KOPT-K1 (cell line): ENCODE data around the gene CELF4.
A peak's percentile ranks its signal among the peaks of the same experiment; 100 is the strongest.

Source experiments
- H3K27ac ChIP-seq: fragments of 200-600 bp; sonication (generic); 2 replicates; pipeline ENCODE4 v1.5.1; 2016; ENCODE audit warnings: antibody characterized with exemption, mild to moderate bottlenecking, low read depth, low read length; ENCODE audit not compliant: poor library complexity, severe bottlenecking
- H3K36me3 ChIP-seq: fragments of 200-600 bp; sonication (generic); 2 replicates; pipeline ENCODE4 v1.5.1; 2017; ENCODE audit warnings: antibody characterized with exemption, mild to moderate bottlenecking, low read length, moderate library complexity; ENCODE audit not compliant: insufficient read depth
- H3K9me3 ChIP-seq: fragments of 200-600 bp; sonication (generic); 2 replicates; pipeline ENCODE4 v1.5.1; 2017; ENCODE audit warnings: antibody characterized with exemption, low read length, mild to moderate bottlenecking; ENCODE audit not compliant: insufficient read depth, poor library complexity, severe bottlenecking

The CELF4 gene

GRCh38 chr18:37414816-37415215 is 150.8 kb downstream of the CELF4 start:
- Histone ChIP-seq H3K36me3 (no peaks in the 10 kb centered on the region), H3K9me3 (peaks cover 9% of the 10 kb centered on the region)

GRCh38 chr18:37412829-37413228 is 152.8 kb downstream of the CELF4 start:
- Histone ChIP-seq H3K27ac (no peak overlapping the region), H3K9me3 (peaks cover 9% of the 10 kb centered on the region), H3K36me3 (no peaks in the 10 kb centered on the region)

More at GRCh38 chr18:37414816-37415215, 150.8 kb downstream of the CELF4 start:
- no peak overlapping the region for H3K27ac ChIP-seq

- no peak overlapping the region for H3K27ac ChIP-seq
- H3K9me3 ChIP-seq = peaks cover 9% of the 10 kb centered on the region
- no peaks in the 10 kb centered on the region for H3K36me3 ChIP-seq
Observed at GRCh38 chr18:37412333-37412732, 153.3 kb downstream of the CELF4 start.

DNA sequence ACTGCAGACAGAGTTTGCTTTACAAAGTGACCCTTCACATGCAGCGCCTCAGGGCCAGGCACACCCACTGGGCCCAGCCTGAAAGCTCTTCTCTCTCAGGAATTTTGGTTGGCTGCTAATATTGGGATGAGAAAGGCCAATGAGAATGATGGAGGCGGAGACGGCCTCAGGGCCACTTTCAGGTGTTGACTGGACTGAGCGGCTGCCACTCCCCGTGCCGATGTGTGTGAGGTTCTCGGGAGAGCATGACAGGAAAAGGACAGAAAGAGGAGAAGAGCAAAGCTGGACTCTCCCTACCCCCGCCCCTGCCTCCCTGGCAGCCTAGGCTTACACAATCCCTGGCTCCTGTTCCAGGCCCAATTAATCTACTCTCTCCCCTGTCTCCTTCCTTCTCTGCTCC is 155.7 kb downstream of the CELF4 start:
- H3K27ac ChIP-seq = no peak overlapping the region
- no peaks in the 10 kb centered on the region for H3K36me3 ChIP-seq
- peaks cover 9% of the 10 kb centered on the region for H3K9me3 ChIP-seq

GRCh38 chr18:37408676-37409265 is 156.8 kb downstream of the CELF4 start:
- no peak overlapping the region for H3K27ac ChIP-seq

GRCh38 chr18:37407571-37407970 is 158.0 kb downstream of the CELF4 start:
- H3K9me3 ChIP-seq = peaks cover 9% of the 10 kb centered on the region
- no peaks in the 10 kb centered on the region for H3K36me3 ChIP-seq
- H3K27ac ChIP-seq = no peak overlapping the region

More at GRCh38 chr18:37408676-37409265, 156.8 kb downstream of the CELF4 start:
- peaks cover 9% of the 10 kb centered on the region for H3K9me3 ChIP-seq
- no peaks in the 10 kb centered on the region for H3K36me3 ChIP-seq

DNA sequence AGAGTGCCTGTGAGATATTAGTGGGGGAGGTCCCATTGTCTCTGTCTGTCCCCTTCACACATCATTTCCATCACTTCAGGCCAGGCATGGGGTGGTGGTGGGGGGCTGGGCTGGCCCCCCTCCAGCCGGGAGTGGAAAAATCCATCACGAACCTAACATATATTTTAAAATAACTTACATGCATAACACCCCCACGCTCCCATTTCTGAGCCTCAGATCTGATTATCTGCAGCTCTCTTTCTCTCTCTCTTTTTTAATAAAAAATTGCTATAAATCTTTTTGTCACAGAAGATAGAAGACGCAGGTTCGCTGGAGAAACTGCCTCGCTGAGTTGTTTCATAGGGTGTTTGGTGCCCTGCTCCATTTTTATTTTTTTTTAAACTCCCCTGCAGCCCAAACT is 159.8 kb downstream of the CELF4 start:
- no peaks in the 10 kb centered on the region for H3K36me3 ChIP-seq
- peak overlapping the region; percentile 25 for H3K27ac ChIP-seq
- no peaks in the 10 kb centered on the region for H3K9me3 ChIP-seq

DNA sequence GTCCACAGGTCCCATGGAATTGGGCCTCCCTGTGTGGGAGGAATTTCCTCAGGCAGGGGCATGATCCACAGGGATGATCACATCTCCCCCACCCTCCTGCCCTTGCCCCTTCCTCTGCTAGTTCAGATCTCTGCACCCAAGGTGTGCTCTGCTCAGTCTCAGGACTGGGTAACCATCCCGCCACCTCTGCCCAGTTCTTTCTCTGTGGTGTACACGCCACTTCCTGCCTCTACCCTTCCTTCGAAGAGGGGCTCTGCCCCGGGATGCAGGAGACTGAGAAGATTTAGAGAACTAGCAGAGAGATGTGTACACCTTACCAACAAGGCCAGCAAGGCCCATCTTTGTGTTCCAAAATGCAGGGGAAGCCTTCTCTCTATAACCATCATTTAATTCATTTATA is 160.4 kb downstream of the CELF4 start:
- no peaks in the 10 kb centered on the region for H3K9me3 ChIP-seq
- peak overlapping the region; percentile 25 for H3K27ac ChIP-seq
- no peaks in the 10 kb centered on the region for H3K36me3 ChIP-seq

- H3K27ac ChIP-seq = no peak overlapping the region
- no peaks in the 10 kb centered on the region for H3K9me3 ChIP-seq
- H3K36me3 ChIP-seq = no peaks in the 10 kb centered on the region
Observed at GRCh38 chr18:37403788-37404187, 161.8 kb downstream of the CELF4 start.

GRCh38 chr18:37403100-37403781 is 162.4 kb downstream of the CELF4 start:
- Histone ChIP-seq H3K27ac (no peak overlapping the region), H3K36me3 (no peaks in the 10 kb centered on the region), H3K9me3 (no peaks in the 10 kb centered on the region)

GRCh38 chr18:37402735-37403099 is 162.9 kb downstream of the CELF4 start:
- Histone ChIP-seq H3K27ac (no peak overlapping the region), H3K36me3 (no peaks in the 10 kb centered on the region), H3K9me3 (no peaks in the 10 kb centered on the region)

GRCh38 chr18:37400802-37401201 is 164.8 kb downstream of the CELF4 start:
- Histone ChIP-seq H3K27ac (no peak overlapping the region), H3K36me3 (no peaks in the 10 kb centered on the region), H3K9me3 (no peaks in the 10 kb centered on the region)

DNA sequence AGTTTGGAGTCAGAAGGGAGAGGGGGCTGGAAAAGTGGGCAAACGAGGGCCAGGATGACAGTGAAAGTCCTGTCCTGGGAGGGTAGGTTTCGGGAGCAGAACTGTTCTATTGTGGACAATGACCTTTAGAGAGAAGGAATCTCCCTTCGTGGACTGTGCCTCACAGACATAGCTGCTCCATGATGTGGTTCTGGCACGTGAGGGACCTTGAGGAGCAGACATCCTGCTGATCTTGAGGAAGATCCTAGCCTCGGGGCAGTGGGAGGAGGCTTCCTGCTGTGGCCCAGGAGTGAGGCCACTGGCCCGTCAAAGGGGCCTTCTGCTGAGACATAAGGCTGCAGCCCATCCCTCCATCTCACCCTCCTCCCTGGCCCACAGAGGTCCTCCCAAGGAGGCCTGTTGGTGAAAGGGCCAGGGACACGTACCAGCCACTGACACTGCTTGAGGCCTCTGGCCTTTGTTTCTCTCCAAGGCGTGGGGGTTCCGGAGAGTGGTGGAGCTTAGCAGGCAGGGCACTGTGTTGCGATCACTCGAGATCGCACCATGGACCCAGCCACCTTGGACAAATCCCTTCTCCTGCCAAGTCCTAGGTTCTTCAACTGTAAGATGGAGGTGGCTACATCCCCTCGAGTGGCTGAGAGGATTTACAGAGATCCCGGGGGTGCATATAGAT is 167.2 kb downstream of the CELF4 start:
- no peaks in the 10 kb centered on the region for H3K36me3 ChIP-seq
- H3K27ac ChIP-seq = no peak overlapping the region
- H3K9me3 ChIP-seq = no peaks in the 10 kb centered on the region

GRCh38 chr18:37397814-37398213 is 167.8 kb downstream of the CELF4 start:
- Histone ChIP-seq H3K36me3 (no peaks in the 10 kb centered on the region), H3K27ac (no peak overlapping the region), H3K9me3 (no peaks in the 10 kb centered on the region)

DNA sequence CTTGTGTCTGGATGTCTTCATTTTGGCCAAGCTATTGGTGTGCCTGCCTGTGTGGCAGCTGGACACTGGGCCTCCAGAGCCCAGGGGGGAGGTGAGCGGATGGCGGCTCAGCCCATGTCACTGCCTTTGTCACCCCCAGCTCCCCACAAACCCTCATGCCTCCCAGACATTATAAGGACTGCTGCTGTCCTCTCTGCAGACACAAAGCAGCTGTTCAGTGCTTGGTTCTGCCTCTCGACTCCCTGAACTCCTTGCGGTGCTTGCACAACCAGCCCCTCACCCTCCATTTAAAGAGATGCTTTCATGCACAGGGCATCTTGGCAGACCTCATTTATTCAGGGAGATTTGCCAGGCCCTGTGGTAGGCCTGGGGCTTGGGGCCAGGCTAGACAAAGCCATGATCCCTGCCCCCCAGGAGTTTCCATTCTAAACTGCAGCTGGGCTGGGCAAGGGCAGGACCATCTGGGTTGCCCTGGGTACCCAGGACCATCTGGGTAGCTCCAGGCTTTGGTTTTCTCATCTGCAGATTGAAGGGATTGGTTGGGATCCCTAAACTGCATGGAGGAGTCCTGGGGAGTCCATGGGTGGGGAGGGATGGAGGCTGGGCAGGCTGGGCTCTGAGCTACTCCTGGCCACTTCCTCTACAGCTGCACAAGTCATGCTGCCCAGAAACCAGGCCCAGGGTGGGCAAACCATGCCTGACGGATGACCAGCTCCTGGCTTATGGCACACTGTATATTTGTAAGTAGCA is 168.5 kb downstream of the CELF4 start:
- H3K36me3 ChIP-seq = no peaks in the 10 kb centered on the region
- no peak overlapping the region for H3K27ac ChIP-seq

More for the DNA sequence above, 168.5 kb downstream of the CELF4 start:
- H3K9me3 ChIP-seq = no peaks in the 10 kb centered on the region
